IPS-NIHi7 (cell line): Measurements from ENCODE around the gene ACBD7.

Experiments
- DNase-seq: peaks from one replicate; pipeline ENCODE4 v3.0.0; 2012; ENCODE audit warnings: mixed read lengths; ENCODE audit errors: extremely low spot score

The ACBD7 gene

DNA sequence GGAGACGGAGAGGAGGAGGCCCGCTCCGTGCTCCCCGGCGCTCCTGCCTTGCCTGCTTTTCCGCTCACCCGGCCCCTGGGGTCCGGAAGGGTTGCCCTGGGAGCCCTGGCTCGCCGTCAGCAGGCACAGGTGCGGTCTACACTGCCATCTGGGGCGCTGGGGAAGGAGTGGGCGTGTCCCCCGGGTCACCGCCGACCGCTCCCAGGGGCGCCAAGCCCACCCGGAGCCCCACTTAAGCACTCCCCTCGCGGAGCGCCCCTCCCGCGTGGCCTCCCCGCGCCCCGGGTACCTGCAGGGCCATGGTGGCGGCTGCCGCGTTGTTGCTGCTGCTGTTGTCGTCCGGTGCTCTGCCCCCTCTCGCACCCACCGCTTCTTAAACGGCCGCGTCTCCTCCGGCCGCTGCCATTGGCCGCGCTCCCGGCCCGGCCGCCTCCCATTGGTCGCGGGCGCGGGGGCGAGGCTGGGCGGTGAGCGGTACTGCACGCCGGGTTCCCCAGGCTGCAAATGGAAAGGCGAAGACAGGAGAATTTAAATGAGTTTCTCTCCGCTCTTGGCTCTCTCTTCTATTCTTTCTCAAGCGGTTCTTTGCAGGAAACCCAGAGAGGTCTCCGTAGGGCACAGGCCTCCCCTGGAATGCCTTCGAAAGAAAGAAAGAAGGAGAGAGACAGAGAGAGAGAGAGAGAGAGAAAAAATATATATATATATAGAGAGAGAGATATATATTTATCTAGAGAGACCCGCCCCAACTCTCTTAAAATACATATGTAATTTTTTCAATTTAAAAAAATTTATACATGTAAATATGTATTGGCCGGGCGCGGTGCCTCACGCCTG, at the start of gene ACBD7:
Gene ACBD7 (minus strand): TSS at position 349 of the 834 bp plus-strand sequence. CDS start 48 bp downstream, at position 301.
- peak; percentile 98 for DNase-seq

DNA sequence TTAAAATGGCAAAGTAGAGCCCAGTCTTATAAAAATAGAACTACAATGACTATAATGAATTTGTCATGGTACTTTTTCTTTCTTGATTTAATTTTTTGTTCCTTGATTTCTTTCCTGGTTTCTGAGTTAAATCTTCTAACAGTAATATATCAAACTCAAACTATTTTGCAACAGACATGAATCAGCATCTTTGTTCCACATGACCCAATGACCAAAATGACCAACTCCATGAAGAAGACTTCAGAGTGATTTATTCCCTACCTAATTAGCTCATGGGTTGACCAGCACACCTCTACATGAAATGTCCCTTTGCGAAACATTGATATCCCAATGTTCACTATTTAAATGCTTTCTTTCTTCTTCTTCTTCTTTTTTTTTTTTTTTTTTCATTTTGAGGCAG, 49.1 kb upstream of the ACBD7 start:
- DNase-seq: no peak

- DNase-seq: no peak
Measured at GRCh38 chr10:15137036-15137359, 48.4 kb upstream of the ACBD7 start.

GRCh38 chr10:15136129-15137035, 47.8 kb upstream of the ACBD7 start:
- DNase-seq: no peak

GRCh38 chr10:15131330-15131729, 42.8 kb upstream of the ACBD7 start:
- DNase-seq: no peak

DNA sequence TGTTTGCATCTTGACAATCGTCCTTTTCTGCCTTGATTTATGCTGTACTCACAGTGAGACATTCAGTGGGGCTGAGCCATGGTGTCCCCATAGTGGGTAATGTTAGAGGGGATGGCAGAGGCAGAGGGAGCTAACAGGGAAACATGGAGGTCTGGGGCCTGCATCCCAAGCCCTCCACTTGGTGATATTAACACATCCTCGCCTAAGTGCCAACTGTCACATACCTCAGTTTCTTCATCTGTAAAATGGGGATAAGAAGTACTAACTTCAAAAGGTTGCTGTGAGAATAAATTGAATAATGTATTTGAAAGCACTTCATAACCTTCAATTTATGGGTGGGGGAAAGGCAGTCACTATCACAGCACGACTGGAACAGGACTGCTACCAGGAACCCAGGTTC, 36.3 kb upstream of the ACBD7 start:
- DNase-seq: no peak

GRCh38 chr10:15124190-15124589, 35.6 kb upstream of the ACBD7 start:
- DNase-seq: no peak

GRCh38 chr10:15123749-15124184, 35.2 kb upstream of the ACBD7 start:
- no peak for DNase-seq

- no peak for DNase-seq
Measured at GRCh38 chr10:15122477-15123030, 34.0 kb upstream of the ACBD7 start.

GRCh38 chr10:15121707-15122106, 33.1 kb upstream of the ACBD7 start:
- DNase-seq: no peak

- no peak for DNase-seq
Measured at GRCh38 chr10:15120523-15120922, 31.9 kb upstream of the ACBD7 start.

DNA sequence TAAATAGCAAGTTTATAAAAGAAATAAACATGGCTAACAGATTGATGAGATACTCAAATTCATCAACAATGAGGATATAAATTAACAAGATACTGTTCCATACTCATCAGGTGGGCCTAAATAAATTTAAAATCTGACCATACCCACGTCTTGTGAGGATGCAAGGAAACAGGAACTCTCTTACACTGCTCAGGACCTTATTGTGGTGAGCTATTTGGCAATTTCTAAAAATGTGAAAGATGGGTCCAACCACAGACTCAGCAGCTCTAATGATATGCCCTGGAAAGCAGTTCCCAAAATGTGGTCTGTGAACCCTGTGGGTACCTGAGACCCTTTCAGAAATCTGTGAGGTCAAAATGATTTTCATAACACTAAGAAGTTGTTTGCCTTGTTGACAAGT, 30.0 kb upstream of the ACBD7 start:
- DNase-seq: no peak

GRCh38 chr10:15116225-15116624, 27.6 kb upstream of the ACBD7 start:
- DNase-seq: no peak

- DNase-seq: no peak
Measured at GRCh38 chr10:15113766-15114165, 25.2 kb upstream of the ACBD7 start.

DNA sequence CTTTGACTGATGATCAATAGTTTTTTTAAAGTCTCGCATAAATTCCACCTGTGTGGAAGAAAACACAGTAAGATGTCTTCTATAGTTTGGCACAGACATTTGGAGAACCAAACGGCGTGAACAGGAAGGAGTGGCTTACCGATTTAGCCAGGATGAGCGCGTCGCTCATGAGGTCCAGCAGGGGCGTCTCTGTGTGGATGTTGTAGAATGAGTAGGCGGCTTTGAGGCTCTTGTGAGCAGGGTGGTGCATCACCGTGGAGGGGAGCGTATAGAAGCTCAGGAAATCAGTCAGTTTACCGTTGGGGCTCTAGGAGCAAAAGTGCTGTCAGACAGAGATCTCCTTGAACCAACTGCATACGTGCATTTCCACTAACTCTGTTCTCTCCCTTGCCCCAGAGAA, 24.1 kb upstream of the ACBD7 start:
- DNase-seq: peak; percentile 35

GRCh38 chr10:15106352-15107013, 17.9 kb upstream of the ACBD7 start:
- DNase-seq: peak; percentile 76

DNA sequence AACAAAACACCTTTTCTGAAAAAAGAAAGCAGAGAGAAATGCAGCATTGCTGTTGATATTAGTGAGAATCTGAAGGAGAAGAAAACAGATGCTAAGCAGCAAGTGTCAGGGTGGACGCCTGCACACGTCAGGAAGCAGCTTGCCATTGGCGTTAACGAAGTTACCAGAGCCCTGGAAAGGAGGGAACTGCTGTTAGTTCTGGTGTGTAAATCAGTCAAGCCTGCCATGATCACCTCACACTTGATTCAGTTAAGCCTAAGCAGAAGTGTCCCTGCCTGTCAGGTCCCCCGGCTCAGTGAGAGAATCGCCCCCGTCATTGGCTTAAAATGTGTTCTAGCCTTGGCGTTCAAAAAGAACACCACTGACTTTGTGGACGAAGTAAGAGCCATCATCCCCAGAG, 14.9 kb upstream of the ACBD7 start:
- DNase-seq: no peak

DNA sequence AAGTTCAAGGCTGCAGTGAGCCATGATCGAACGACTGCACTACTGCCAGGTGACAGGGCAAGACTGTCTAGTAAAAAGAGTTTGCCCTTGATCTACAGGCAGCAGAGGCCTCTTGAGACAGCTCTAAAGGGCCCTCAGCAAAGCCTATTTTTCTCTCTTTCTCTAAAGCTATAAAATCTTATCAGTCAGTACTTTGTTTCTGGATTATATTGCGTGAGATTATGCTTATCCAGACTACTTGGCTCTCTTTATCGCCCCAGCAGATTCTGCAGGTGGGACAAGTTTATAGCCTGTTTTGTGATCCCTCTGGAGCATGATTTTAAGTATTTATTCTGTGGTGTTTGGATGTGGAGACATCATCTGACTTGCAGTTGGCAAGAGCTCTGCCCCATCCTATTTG, 11.3 kb upstream of the ACBD7 start:
- no peak for DNase-seq

DNA sequence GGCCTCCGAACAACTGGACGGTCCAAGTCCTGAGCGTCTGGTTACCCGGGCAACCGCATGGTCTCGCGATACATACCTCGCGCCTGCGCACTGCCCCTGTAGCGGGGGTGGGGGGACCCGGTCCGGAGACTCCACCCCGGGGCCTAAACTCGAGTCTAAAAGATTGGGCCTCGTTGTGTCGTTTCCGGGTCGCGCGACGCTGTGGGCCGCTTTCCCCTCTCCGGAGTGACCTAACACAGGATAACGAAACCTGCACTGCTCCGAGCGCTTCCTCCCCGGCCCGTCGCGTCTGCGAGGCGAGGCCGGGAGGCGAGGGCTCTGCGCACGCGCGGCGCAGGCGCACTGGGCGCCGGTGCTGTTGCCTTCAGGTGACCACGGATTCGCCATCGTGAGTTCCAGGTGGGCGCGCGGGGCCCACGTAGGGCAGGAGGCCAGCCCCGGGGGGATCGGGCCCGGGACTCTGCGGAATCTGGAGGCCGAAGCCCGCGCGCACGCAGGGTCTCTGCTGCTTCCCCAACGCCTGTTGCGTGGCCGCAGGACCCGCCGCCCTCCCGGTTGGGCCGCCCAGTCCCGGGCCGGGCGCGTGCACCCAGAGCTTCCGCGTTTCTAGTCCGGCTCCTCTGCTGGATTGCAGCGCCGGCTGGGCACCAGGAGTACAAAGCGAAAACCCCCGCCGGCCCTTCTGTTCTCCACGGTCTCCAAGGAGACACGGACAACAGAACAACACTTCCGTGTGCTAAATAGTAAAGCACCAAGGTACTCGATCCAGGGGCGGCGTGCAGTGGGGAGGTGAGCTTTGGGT, 8.6 kb upstream of the ACBD7 start, which contains the start of gene RPP38:
Gene RPP38 (plus strand): TSS at position 345 of the 802 bp plus-strand sequence. CDS start 5,960 bp downstream, outside the sequence.
- peak; percentile 99 for DNase-seq

DNA sequence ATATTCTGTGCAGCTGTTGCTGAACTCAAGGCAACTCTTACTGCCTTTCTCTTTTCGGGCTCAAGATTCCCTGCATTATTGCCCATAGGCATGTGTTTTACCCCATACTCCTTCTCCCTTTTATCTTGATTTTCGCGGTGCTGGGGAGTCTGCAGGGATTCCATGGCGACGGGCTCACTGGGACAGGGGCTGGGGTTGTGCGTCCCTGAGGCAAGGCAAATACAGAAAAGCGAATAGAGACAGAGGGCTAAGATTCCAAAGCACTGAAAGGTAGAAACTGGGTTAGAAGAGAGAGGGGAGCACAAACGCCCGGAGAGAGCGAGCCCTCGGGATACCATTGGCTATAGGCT, 8.1 kb upstream of the ACBD7 start:
- no peak for DNase-seq

GRCh38 chr10:15092855-15093408, 4.4 kb upstream of the ACBD7 start:
- no peak for DNase-seq
